Large intestine (tissue), 12 donors: Measurements from ENCODE around the gene MARCO. TPM values are rescaled to one million over a fixed set of nuclear protein-coding genes. Genes with fewer than 3 reads are reported as not detected.

Experiments
- DNase-seq, 2 donors: peaks; one replicate each; pipeline versions ENCODE4 v3.0.0 to v3.0.0-alpha.2; 2013
- H3K27ac ChIP-seq: one replicate; pipeline ENCODE4 v1.5.1; 2013; ENCODE audit warnings: low read length
- H3K27me3 ChIP-seq: 2 replicates; pipeline ENCODE4 v1.6.1; 2013; ENCODE audit warnings: low read length; ENCODE audit not compliant: control insufficient read depth, insufficient read depth
- H3K36me3 ChIP-seq: 2 replicates; pipeline ENCODE4 v1.6.1; 2013; ENCODE audit warnings: low read length; ENCODE audit not compliant: control insufficient read depth, insufficient read depth
- H3K4me1 ChIP-seq: one replicate; pipeline ENCODE4 v1.6.1; 2013; ENCODE audit warnings: low read length; ENCODE audit not compliant: control insufficient read depth, insufficient read depth
- H3K4me3 ChIP-seq: one replicate; pipeline ENCODE4 v1.5.1; 2013; ENCODE audit warnings: low read length
- H3K9me3 ChIP-seq: one replicate; pipeline ENCODE4 v1.6.1; 2013; ENCODE audit warnings: mild to moderate bottlenecking, low read depth, low read length, moderate library complexity; ENCODE audit not compliant: control insufficient read depth
- WGBS: methylation state at CpG from one replicate; pipeline ENCODE4 v1.1.5; 2013; ENCODE audit warnings: low lambda C conversion rate; ENCODE audit not compliant: insufficient coverage; 5-methylcytosine and 5-hydroxymethylcytosine counted together
- long read RNA-seq, 11 donors: transcript quantifications; one replicate each; lab custom pipeline, GENCODE V29; 2026
- polyA plus RNA-seq: library from polyadenylated mRNA; unstranded; fragments of 120-200 nt; gene quantifications from one replicate; pipeline ENCODE4 v1.2.1, GENCODE V29; 2013

The MARCO gene
- polyA plus RNA-seq: 0.18 TPM
- long read RNA-seq, donor 1: 0 reads
- long read RNA-seq, donor 2: 0 reads
- long read RNA-seq, donor 3: 0 reads
- long read RNA-seq, donor 4: 0 reads
- long read RNA-seq, donor 5, partial matches to known transcripts: 0 of 1 reads
- long read RNA-seq, donor 5, other reads (novel, unspliced or antisense): 0 of 1 reads
- long read RNA-seq, donor 6: 0 reads
- long read RNA-seq, donor 7: 0 reads
- long read RNA-seq, donor 8, partial matches to known transcripts: 0 of 1 reads
- long read RNA-seq, donor 8, other reads (novel, unspliced or antisense): 0 of 1 reads
- long read RNA-seq, donor 9: 0 reads
- long read RNA-seq, donor 10: 0 reads
- long read RNA-seq, donor 11, partial matches to known transcripts: 0 of 1 reads
- long read RNA-seq, donor 11, other reads (novel, unspliced or antisense): 0 of 1 reads

GRCh38 chr2:118942031-118942430 lies at the start of gene MARCO:
Gene MARCO (plus strand): TSS chr2:118942194. CDS start chr2:118942301, 107 bp downstream.
- no peaks in the 10 kb centered on the region for H3K9me3 ChIP-seq
- H3K36me3 ChIP-seq: no peaks in the 10 kb centered on the region
- H3K4me1 ChIP-seq: no peaks in the 10 kb centered on the region
- no peaks in the 10 kb centered on the region for H3K27me3 ChIP-seq
- WGBS: 90% methylated on average over 2 of the region's 7 CpGs
- no peak within 1 kb of the TSS for H3K4me3 ChIP-seq
- no peak within 1 kb of the TSS for H3K27ac ChIP-seq
- DNase-seq: no peak

- Histone ChIP-seq H3K4me1 (no peaks in the 10 kb centered on the region), H3K27ac (no peak overlapping the region), H3K9me3 (no peaks in the 10 kb centered on the region), H3K36me3 (no peaks in the 10 kb centered on the region), H3K4me3 (no peak overlapping the region), H3K27me3 (no peaks in the 10 kb centered on the region)
- no CpG with 5 or more reads among the region's 3 CpGs for WGBS
- DNase-seq: no peak
Observed at GRCh38 chr2:118893100-118893499, 48.9 kb upstream of the MARCO start.

- DNase-seq: no peak
- Histone ChIP-seq H3K4me1 (no peaks in the 10 kb centered on the region), H3K27ac (no peak overlapping the region), H3K27me3 (no peaks in the 10 kb centered on the region), H3K4me3 (no peak overlapping the region), H3K9me3 (no peaks in the 10 kb centered on the region), H3K36me3 (no peaks in the 10 kb centered on the region)
- 71% methylated on average over 3 of the region's 11 CpGs for WGBS
Observed at GRCh38 chr2:118902266-118903028, 39.5 kb upstream of the MARCO start.

GRCh38 chr2:118903029-118903351 lies 39.0 kb upstream of the MARCO start:
- Histone ChIP-seq H3K27me3 (peaks cover 3% of the 10 kb centered on the region), H3K4me3 (no peak overlapping the region), H3K4me1 (no peaks in the 10 kb centered on the region), H3K9me3 (no peaks in the 10 kb centered on the region), H3K36me3 (no peaks in the 10 kb centered on the region), H3K27ac (no peak overlapping the region)
- no peak for DNase-seq
- WGBS: no CpG with 5 or more reads among the region's 2 CpGs

- no peak overlapping the region for H3K27ac ChIP-seq
Observed at GRCh38 chr2:118903551-118904479, 38.2 kb upstream of the MARCO start.

GRCh38 chr2:118905206-118905605 lies 36.8 kb upstream of the MARCO start:
- no CpG with 5 or more reads among the region's 3 CpGs for WGBS
- DNase-seq: no peak
- Histone ChIP-seq H3K4me1 (no peaks in the 10 kb centered on the region), H3K27ac (no peak overlapping the region), H3K27me3 (peaks cover 3% of the 10 kb centered on the region), H3K36me3 (no peaks in the 10 kb centered on the region), H3K4me3 (no peak overlapping the region), H3K9me3 (no peaks in the 10 kb centered on the region)

More at GRCh38 chr2:118903551-118904479, 38.2 kb upstream of the MARCO start:
- no peak for DNase-seq
- no peaks in the 10 kb centered on the region for H3K9me3 ChIP-seq
- 100% methylated on average over 3 of the region's 11 CpGs for WGBS
- no peaks in the 10 kb centered on the region for H3K4me1 ChIP-seq
- H3K4me3 ChIP-seq: no peak overlapping the region
- H3K36me3 ChIP-seq: no peaks in the 10 kb centered on the region
- H3K27me3 ChIP-seq: peaks cover 3% of the 10 kb centered on the region

GRCh38 chr2:118906186-118906585 lies 35.8 kb upstream of the MARCO start:
- H3K4me1 ChIP-seq: no peaks in the 10 kb centered on the region
- no peak overlapping the region for H3K4me3 ChIP-seq
- no peaks in the 10 kb centered on the region for H3K9me3 ChIP-seq
- no peak for DNase-seq
- no peaks in the 10 kb centered on the region for H3K36me3 ChIP-seq
- no CpG with 5 or more reads among the region's 4 CpGs for WGBS
- H3K27me3 ChIP-seq: peaks cover 3% of the 10 kb centered on the region
- no peak overlapping the region for H3K27ac ChIP-seq

- no peak for DNase-seq
- Histone ChIP-seq H3K27ac (no peak overlapping the region), H3K4me1 (no peaks in the 10 kb centered on the region), H3K36me3 (no peaks in the 10 kb centered on the region), H3K9me3 (no peaks in the 10 kb centered on the region), H3K27me3 (peaks cover 3% of the 10 kb centered on the region), H3K4me3 (no peak overlapping the region)
- WGBS: no CpG with 5 or more reads among the region's 5 CpGs
Observed at GRCh38 chr2:118907759-118908158, 34.2 kb upstream of the MARCO start.

- Histone ChIP-seq H3K9me3 (no peaks in the 10 kb centered on the region), H3K27me3 (peaks cover 6% of the 10 kb centered on the region), H3K36me3 (no peaks in the 10 kb centered on the region), H3K27ac (no peak overlapping the region), H3K4me3 (no peak overlapping the region), H3K4me1 (no peaks in the 10 kb centered on the region)
- DNase-seq: no peak
- WGBS: no CpG with 5 or more reads among the region's 4 CpGs
Observed at GRCh38 chr2:118909191-118909590, 32.8 kb upstream of the MARCO start.
